Lower lobe of right lung (tissue), 2 donors: ENCODE data around the gene OSER1. TPM values are rescaled to one million over a fixed set of nuclear protein-coding genes. Genes with fewer than 3 reads are reported as not detected.

Experiments used
- ATAC-seq, 2 donors: fragments of 200-7000 bp; cut with Tn5 transposase; one replicate each; pipeline ENCODE4 v1.9.1; 2020 to 2022; ENCODE audit warnings: mild to moderate bottlenecking in 2 of 2, moderate library complexity in 2 of 2
- DNase-seq: peaks from one replicate; pipeline ENCODE4 v3.0.0-alpha.2; 2020
- H3K27ac ChIP-seq: fragments of 200-600 bp; one replicate; pipeline ENCODE4 v1.8.0; 2022
- H3K27me3 ChIP-seq: fragments of 200-600 bp; one replicate; pipeline ENCODE4 v1.8.0; 2022; ENCODE audit warnings: low read depth
- H3K36me3 ChIP-seq: fragments of 200-600 bp; one replicate; pipeline ENCODE4 v1.8.0; 2022; ENCODE audit warnings: mild to moderate bottlenecking
- H3K4me1 ChIP-seq: fragments of 200-600 bp; one replicate; pipeline ENCODE4 v1.8.0; 2022
- H3K4me3 ChIP-seq: fragments of 200-600 bp; one replicate; pipeline ENCODE4 v1.8.0; 2022; ENCODE audit warnings: mild to moderate bottlenecking
- H3K9me3 ChIP-seq: fragments of 200-600 bp; one replicate; pipeline ENCODE4 v1.8.0; 2022
- intact Hi-C: fragments of 100-400 bp; cut with DNase I; formaldehyde crosslinking; loops from one replicate; pipeline ENCODE4 v1.11.0; 2022
- total RNA-seq: library from RNA; stranded (reverse); fragmentation: NEBNext Ultra II Directional; extraction: Animal tissue kit (Norgen Biotek cat#: 25700); gene quantifications from one replicate; pipeline ENCODE4 v1.2.1, GENCODE V29; 2021
- TF ChIP-seq, protein P1 (sequence below): fragments of 200-600 bp; IDR thresholded peaks from one replicate; pipeline ENCODE4 v1.8.0; 2022; ENCODE audit warnings: antibody characterized with exemption, mild to moderate bottlenecking
- donor health status: DM: no; HTN: yes; CAD: no; lungs with severe emphysema.

Gene OSER1
- total RNA-seq, 1 donor from 2014 or later: 32.9 TPM

- TF ChIP-seq, protein P1, sequence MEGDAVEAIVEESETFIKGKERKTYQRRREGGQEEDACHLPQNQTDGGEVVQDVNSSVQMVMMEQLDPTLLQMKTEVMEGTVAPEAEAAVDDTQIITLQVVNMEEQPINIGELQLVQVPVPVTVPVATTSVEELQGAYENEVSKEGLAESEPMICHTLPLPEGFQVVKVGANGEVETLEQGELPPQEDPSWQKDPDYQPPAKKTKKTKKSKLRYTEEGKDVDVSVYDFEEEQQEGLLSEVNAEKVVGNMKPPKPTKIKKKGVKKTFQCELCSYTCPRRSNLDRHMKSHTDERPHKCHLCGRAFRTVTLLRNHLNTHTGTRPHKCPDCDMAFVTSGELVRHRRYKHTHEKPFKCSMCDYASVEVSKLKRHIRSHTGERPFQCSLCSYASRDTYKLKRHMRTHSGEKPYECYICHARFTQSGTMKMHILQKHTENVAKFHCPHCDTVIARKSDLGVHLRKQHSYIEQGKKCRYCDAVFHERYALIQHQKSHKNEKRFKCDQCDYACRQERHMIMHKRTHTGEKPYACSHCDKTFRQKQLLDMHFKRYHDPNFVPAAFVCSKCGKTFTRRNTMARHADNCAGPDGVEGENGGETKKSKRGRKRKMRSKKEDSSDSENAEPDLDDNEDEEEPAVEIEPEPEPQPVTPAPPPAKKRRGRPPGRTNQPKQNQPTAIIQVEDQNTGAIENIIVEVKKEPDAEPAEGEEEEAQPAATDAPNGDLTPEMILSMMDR: no peak
- DNase-seq: no peak
- peaks cover 12% of the 10 kb centered on the region for H3K4me1 ChIP-seq
- no peaks in the 10 kb centered on the region for H3K9me3 ChIP-seq
- no peak overlapping the region for H3K4me3 ChIP-seq
- no peak overlapping the region for H3K27ac ChIP-seq
- no peaks in the 10 kb centered on the region for H3K27me3 ChIP-seq
- ATAC-seq: peak in 1 of 2 donors; percentile 33
- no peaks in the 10 kb centered on the region for H3K36me3 ChIP-seq
- intact Hi-C loops: loop anchor here (5.0 kb wide), 1 partner anchor 94 kb away; the partner anchor contains the start of gene FITM2
These were observed 7.9 kb upstream of the OSER1 start for GRCh38 chr20:44218446-44218845.

DNA sequence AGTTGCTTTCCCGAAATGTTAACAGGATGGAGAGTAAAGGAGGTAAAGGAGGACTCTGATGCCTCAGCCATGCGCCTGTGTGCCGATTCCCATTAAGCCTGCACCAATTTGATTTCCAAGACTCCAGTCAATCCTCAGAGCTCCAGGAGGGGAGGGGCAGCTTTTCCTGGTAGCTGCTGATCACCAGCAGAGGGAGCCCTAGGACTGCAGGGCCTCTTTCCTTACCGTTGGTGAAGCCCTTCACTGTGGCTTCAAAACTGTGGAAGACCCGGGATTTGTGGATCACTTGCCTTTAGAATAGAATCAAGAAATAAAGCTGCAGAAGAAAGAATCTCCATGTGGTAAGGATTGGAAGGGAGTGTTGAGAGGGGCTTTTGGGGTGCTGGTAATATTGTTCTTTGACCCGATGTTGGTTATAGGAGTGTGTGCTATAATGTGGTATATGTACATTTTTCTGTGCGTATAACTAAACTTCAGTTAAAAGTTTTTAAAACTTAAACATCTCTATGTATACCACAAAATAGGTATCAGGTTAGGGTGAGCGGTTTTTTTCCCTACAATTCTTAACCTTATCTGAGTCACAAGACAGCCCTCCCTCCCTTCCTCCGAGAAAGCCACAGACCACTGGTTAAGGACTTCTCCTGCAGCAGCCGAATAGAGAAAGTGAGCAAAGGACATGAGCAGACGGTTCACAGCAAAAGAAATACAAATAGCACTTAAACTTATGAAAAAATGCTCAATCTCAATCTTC is 6.9 kb upstream of the OSER1 start:
- no peaks in the 10 kb centered on the region for H3K9me3 ChIP-seq
- peak overlapping the region; percentile 16 for H3K27ac ChIP-seq
- TF ChIP-seq, protein P1: peak; percentile 87
- ATAC-seq: peak; percentile 90 to 93
- H3K4me1 ChIP-seq: peaks cover 12% of the 10 kb centered on the region
- peak; percentile 79 for DNase-seq
- H3K27me3 ChIP-seq: no peaks in the 10 kb centered on the region
- no peaks in the 10 kb centered on the region for H3K36me3 ChIP-seq
- intact Hi-C loops: loop anchor here (5.0 kb wide), 1 partner anchor 95 kb away; the partner anchor contains the start of gene FITM2
- H3K4me3 ChIP-seq: peak overlapping the region; percentile 28

- ATAC-seq: no peak
These were observed 4.6 kb upstream of the OSER1 start for GRCh38 chr20:44215125-44215524.

GRCh38 chr20:44212792-44213191 is 2.2 kb upstream of the OSER1 start:
- Histone ChIP-seq H3K36me3 (no peaks in the 10 kb centered on the region), H3K9me3 (no peaks in the 10 kb centered on the region), H3K4me1 (peaks cover 36% of the 10 kb centered on the region), H3K27me3 (no peaks in the 10 kb centered on the region), H3K4me3 (no peak overlapping the region), H3K27ac (no peak overlapping the region)
- TF ChIP-seq, protein P1: no peak
- DNase-seq: no peak
- ATAC-seq: no peak
- intact Hi-C loops: no loop called here

More at GRCh38 chr20:44215125-44215524, 4.6 kb upstream of the OSER1 start:
- no peaks in the 10 kb centered on the region for H3K27me3 ChIP-seq
- intact Hi-C loops: loop anchor here (5.0 kb wide), 1 partner anchor 97 kb away; the partner anchor contains the start of gene FITM2
- peak; percentile 67 for DNase-seq
- TF ChIP-seq, protein P1: peak; percentile 75
- H3K4me3 ChIP-seq: no peak overlapping the region
- H3K4me1 ChIP-seq: peaks cover 23% of the 10 kb centered on the region
- H3K27ac ChIP-seq: no peak overlapping the region
- no peaks in the 10 kb centered on the region for H3K9me3 ChIP-seq
- no peaks in the 10 kb centered on the region for H3K36me3 ChIP-seq

GRCh38 chr20:44211177-44212039 is 837 bp upstream of the OSER1 start:
- Histone ChIP-seq H3K4me3 (peak overlapping the region; percentile 89), H3K27ac (peak overlapping the region; percentile 95), H3K36me3 (peaks cover 3% of the 10 kb centered on the region), H3K9me3 (no peaks in the 10 kb centered on the region), H3K27me3 (no peaks in the 10 kb centered on the region), H3K4me1 (peaks cover 43% of the 10 kb centered on the region)
- DNase-seq (no peak), ATAC-seq (no peak)
- TF ChIP-seq, protein P1: no peak
- intact Hi-C loops: no loop called here
